HAP-1 (cell line): ENCODE data around the gene ITSN2.

Experiments
- DNase-seq, 2 experiments: peaks; one replicate each; pipeline ENCODE4 v3.0.0-alpha.2; 2016 to 2020; ENCODE audit warnings: low spot score in 2 of 2
- H3K27me3 ChIP-seq: fragments of 250-450 bp; sonication (Bioruptor Pico); 2 replicates; pipeline ENCODE4 v1.5.1; 2020; ENCODE audit warnings: low read depth, mild to moderate bottlenecking, moderate library complexity
- H3K36me3 ChIP-seq: fragments of 250-450 bp; sonication (Bioruptor Pico); replicated peaks from 2 replicates; pipeline ENCODE4 v1.5.1; 2020; ENCODE audit warnings: mild to moderate bottlenecking
- H3K4me1 ChIP-seq: fragments of 250-450 bp; sonication (Bioruptor Pico); 2 replicates; pipeline ENCODE4 v1.5.1; 2020; ENCODE audit warnings: mild to moderate bottlenecking
- H3K4me3 ChIP-seq: fragments of 250-450 bp; sonication (Bioruptor Pico); 2 replicates; pipeline ENCODE4 v1.5.1; 2020; ENCODE audit warnings: mild to moderate bottlenecking, moderate library complexity
- H3K9me3 ChIP-seq: fragments of 250-450 bp; sonication (Bioruptor Pico); 2 replicates; pipeline ENCODE4 v1.5.1; 2020; ENCODE audit warnings: mild to moderate bottlenecking, moderate library complexity
- in situ Hi-C: fragments of 300-500 bp; cut with MboI; formaldehyde crosslinking; loops from 3 replicates; pipeline ENCODE4 v1.14.3; 2020; ENCODE audit warnings: low sequenced_read_pairs, inconsistent platforms, mixed read lengths

ITSN2 gene

DNA sequence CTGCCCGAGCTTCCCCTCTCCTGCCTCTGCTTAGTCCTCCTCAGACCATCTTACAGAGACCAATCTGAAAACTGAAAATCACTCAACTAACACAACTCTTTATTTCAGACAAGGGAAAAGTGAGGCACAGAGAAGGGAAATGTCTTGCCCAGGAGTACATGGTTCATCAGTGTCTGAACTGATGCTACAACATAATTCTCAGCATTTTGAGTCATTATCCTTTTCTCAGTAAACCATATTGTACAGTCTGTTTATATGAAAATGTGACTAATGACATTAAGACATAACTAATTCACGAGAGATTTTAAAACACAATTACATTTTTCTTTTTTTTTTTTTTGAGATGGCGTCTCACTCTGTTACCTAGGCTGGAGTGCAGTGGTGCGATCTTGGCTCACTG is 62.7 kb downstream of the ITSN2 start:
- H3K4me3 ChIP-seq, result no peak overlapping the region
- H3K36me3 ChIP-seq, result peaks cover 54% of the 10 kb centered on the region
- DNase-seq, result no peak
- H3K9me3 ChIP-seq, result no peaks in the 10 kb centered on the region
- no peaks in the 10 kb centered on the region for H3K4me1 ChIP-seq
- no peaks in the 10 kb centered on the region for H3K27me3 ChIP-seq
- in situ Hi-C loops, result no loop called here

GRCh38 chr2:24287171-24287570 is 73.2 kb downstream of the ITSN2 start:
- Histone ChIP-seq H3K27me3 (no peaks in the 10 kb centered on the region), H3K4me3 (no peak overlapping the region), H3K4me1 (no peaks in the 10 kb centered on the region), H3K9me3 (no peaks in the 10 kb centered on the region), H3K36me3 (peaks cover under 1% of the 10 kb centered on the region)
- no peak for DNase-seq
- in situ Hi-C loops, result no loop called here

GRCh38 chr2:24285484-24286152 is 74.7 kb downstream of the ITSN2 start:
- Histone ChIP-seq H3K36me3 (no peaks in the 10 kb centered on the region; the same call in none of the 2 replicates), H3K4me3 (no peak overlapping the region), H3K4me1 (no peaks in the 10 kb centered on the region), H3K9me3 (no peaks in the 10 kb centered on the region), H3K27me3 (no peaks in the 10 kb centered on the region)
- no peak for DNase-seq
- in situ Hi-C loops, result no loop called here

GRCh38 chr2:24280645-24281044 is 79.7 kb downstream of the ITSN2 start:
- Histone ChIP-seq H3K36me3 (no peaks in the 10 kb centered on the region; the same call in 1 of the 2 replicates), H3K27me3 (no peaks in the 10 kb centered on the region), H3K9me3 (no peaks in the 10 kb centered on the region), H3K4me3 (no peak overlapping the region), H3K4me1 (no peaks in the 10 kb centered on the region)
- no peak for DNase-seq
- in situ Hi-C loops, result no loop called here

GRCh38 chr2:24280161-24280560 is 80.2 kb downstream of the ITSN2 start:
- no peak for DNase-seq
- no peaks in the 10 kb centered on the region for H3K9me3 ChIP-seq
- in situ Hi-C loops, result no loop called here
- no peak overlapping the region for H3K4me3 ChIP-seq
- H3K36me3 ChIP-seq, result no peaks in the 10 kb centered on the region; the same call in 1 of the 2 replicates
- no peaks in the 10 kb centered on the region for H3K27me3 ChIP-seq
- no peaks in the 10 kb centered on the region for H3K4me1 ChIP-seq

DNA sequence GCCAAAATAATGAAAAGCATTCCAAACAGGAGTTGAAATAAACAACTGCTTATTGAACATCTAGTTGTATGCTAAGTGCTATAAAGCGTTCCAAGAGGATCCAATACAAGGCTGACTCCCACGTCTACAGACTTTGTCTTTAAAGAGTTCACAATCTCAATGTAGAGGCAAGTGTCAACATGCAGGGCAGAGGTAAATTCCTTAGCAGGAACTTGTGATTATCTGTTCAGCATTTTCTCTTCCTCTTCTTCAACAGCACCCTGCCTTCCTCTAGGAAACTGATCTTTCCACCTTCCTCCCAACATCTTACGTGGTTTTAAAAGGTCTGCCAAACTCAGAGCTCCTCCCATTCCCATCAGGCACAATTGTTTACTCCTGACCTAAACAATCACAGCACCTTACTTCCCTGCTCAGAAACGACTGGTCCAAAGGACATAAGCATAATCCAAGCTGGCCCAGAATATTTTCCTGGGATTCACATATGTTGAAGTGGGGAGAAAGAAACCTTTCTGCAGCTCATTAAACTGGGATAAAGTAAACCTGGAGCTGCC is 83.9 kb downstream of the ITSN2 start:
- peaks cover 4% of the 10 kb centered on the region for H3K36me3 ChIP-seq
- no peaks in the 10 kb centered on the region for H3K27me3 ChIP-seq
- no peaks in the 10 kb centered on the region for H3K4me1 ChIP-seq
- no peaks in the 10 kb centered on the region for H3K9me3 ChIP-seq
- no peak overlapping the region for H3K4me3 ChIP-seq
- in situ Hi-C loops, result no loop called here
- DNase-seq, result no peak

GRCh38 chr2:24274809-24275208 is 85.5 kb downstream of the ITSN2 start:
- no peak for DNase-seq
- Histone ChIP-seq H3K4me1 (no peaks in the 10 kb centered on the region), H3K4me3 (no peak overlapping the region), H3K9me3 (no peaks in the 10 kb centered on the region), H3K27me3 (no peaks in the 10 kb centered on the region), H3K36me3 (peaks cover 7% of the 10 kb centered on the region)
- in situ Hi-C loops, result no loop called here

GRCh38 chr2:24273598-24273997 is 86.7 kb downstream of the ITSN2 start:
- Histone ChIP-seq H3K4me1 (no peaks in the 10 kb centered on the region), H3K36me3 (peaks cover 11% of the 10 kb centered on the region), H3K9me3 (no peaks in the 10 kb centered on the region), H3K27me3 (no peaks in the 10 kb centered on the region), H3K4me3 (no peak overlapping the region)
- no peak for DNase-seq
- in situ Hi-C loops, result no loop called here

- H3K36me3 ChIP-seq, result peaks cover 11% of the 10 kb centered on the region
Observed at GRCh38 chr2:24272907-24273306, 87.4 kb downstream of the ITSN2 start.

DNA sequence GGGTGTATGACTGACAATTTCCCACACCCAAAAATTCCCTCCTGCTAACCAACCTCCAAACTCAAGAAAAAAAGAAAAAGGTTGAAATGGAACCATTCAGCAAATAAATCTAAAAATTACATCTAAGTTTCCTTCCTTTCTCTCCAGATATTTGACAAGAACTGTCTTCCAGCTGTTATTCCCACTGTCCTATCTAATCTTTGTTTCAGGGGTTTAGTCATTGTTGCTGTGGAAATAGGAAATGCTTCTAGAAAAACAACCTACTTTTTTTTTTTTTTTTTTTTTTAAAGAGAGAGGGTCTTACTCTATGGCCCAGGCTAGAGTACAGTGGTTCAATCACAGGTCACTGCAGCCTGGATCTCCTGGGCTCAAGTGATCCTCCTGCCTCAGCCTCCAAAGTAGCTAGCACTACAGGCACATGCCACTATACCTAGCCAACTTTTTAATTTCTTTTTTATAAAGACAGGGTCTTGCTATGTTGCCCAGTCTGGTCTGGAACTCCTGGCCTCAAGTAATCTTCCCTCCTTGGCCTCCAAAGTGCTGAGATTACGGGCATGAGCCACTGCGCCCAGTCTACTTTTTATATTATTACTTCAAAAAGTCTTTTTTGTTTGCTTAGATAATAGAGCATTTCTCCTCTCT is 88.1 kb downstream of the ITSN2 start:
- H3K4me3 ChIP-seq, result no peak overlapping the region
- DNase-seq, result no peak
- H3K27me3 ChIP-seq, result no peaks in the 10 kb centered on the region
- H3K36me3 ChIP-seq, result peaks cover 11% of the 10 kb centered on the region
- no peaks in the 10 kb centered on the region for H3K4me1 ChIP-seq
- H3K9me3 ChIP-seq, result no peaks in the 10 kb centered on the region
- in situ Hi-C loops, result no loop called here

More at GRCh38 chr2:24272907-24273306, 87.4 kb downstream of the ITSN2 start:
- in situ Hi-C loops, result no loop called here
- no peaks in the 10 kb centered on the region for H3K27me3 ChIP-seq
- no peak for DNase-seq
- no peaks in the 10 kb centered on the region for H3K4me1 ChIP-seq
- H3K9me3 ChIP-seq, result no peaks in the 10 kb centered on the region
- H3K4me3 ChIP-seq, result no peak overlapping the region

DNA sequence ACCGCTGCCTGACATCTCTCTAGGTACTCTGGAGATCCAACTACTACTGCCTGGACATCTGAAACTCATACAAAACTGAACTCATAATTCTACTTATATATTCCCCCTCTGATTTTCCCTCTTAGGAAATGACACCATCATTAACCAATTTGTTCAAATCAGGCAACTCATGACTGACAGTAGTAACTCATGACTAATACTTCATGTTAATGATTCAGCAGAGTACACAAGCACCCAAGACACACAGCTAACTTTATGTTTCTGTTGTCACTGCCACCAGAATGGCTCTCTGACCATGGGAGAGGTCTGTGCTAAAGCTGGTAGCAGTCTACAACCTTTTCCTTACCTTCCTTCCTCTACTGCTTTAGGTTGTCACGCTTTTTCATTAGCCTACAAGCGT is 91.1 kb downstream of the ITSN2 start:
- DNase-seq, result no peak
- in situ Hi-C loops, result no loop called here

DNA sequence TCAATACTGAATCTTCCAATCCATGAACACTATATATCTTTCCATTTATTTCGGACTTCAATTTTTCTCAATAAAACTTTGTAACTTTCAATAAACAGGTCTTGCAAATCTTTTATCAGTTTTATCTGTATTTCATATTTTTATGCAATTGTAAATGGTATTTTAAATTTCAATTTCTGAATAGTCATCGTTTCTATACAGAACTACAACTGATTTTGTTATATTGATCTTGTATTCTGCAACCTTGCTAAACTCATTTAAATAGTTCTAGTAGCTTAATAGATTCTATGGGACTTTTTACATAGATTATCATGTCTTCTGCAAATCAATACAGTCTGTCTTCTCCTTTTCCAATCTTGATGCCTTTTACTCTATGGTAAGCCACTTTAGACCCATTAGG is 95.1 kb downstream of the ITSN2 start:
- H3K4me3 ChIP-seq, result no peak overlapping the region
- no peak for DNase-seq
- in situ Hi-C loops, result no loop called here
- no peaks in the 10 kb centered on the region for H3K9me3 ChIP-seq
- H3K4me1 ChIP-seq, result peaks cover 35% of the 10 kb centered on the region
- H3K36me3 ChIP-seq, result 0 out of 2 replicates have a peak, but pooled peaks cover 4% of the 10 kb centered on the region
- no peaks in the 10 kb centered on the region for H3K27me3 ChIP-seq

More for the DNA sequence above, 91.1 kb downstream of the ITSN2 start:
- no peaks in the 10 kb centered on the region for H3K27me3 ChIP-seq
- H3K4me1 ChIP-seq, result peaks cover 4% of the 10 kb centered on the region
- H3K36me3 ChIP-seq, result peaks cover 11% of the 10 kb centered on the region
- no peak overlapping the region for H3K4me3 ChIP-seq
- no peaks in the 10 kb centered on the region for H3K9me3 ChIP-seq

DNA sequence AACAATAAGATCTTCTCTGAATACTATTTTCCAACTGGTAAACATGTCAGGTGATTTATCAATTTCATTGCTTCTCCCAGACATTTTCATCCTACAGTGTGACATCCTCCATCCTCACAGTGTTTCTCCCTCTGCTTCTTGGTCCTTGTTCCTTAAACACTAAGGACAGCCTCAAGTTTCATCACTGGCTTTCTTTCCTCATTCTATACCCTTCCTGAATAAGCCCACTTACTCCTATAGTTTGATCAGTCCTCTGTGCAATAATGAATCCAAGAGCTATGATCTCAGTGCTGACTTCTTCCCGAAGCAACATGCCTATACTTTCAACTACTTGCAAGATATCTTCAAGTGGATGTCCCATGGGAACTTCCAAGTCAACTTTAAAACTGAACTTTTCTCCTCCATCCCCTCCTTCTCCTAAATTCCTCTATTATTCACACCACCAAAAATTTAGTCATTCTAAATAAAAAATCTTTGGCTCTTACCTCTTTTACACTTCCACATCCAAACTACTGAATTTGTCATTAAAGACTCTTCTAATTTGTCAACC is 97.8 kb downstream of the ITSN2 start:
- H3K27me3 ChIP-seq, result no peaks in the 10 kb centered on the region
- no peaks in the 10 kb centered on the region for H3K9me3 ChIP-seq
- 0 out of 2 replicates have a peak, but pooled peaks cover 5% of the 10 kb centered on the region for H3K36me3 ChIP-seq
- H3K4me1 ChIP-seq, result peaks cover 35% of the 10 kb centered on the region
- no peak overlapping the region for H3K4me3 ChIP-seq
- in situ Hi-C loops, result no loop called here
- no peak for DNase-seq

- Histone ChIP-seq H3K9me3 (no peaks in the 10 kb centered on the region), H3K4me3 (no peak overlapping the region), H3K27me3 (no peaks in the 10 kb centered on the region), H3K36me3 (0 out of 2 replicates have a peak, but pooled peaks cover 5% of the 10 kb centered on the region), H3K4me1 (peaks cover 35% of the 10 kb centered on the region)
- peak in 1 of 2 experiments; percentile 80 for DNase-seq
- in situ Hi-C loops, result no loop called here
Observed at GRCh38 chr2:24261441-24261840, 98.9 kb downstream of the ITSN2 start.
